ENCODE results near the gene CEP95. TPM values are rescaled to one million over a fixed set of nuclear protein-coding genes. Genes with fewer than 3 reads are reported as not detected.
A peak's percentile ranks its signal among the peaks of the same experiment; 100 is the strongest.

The CEP95 gene
- total and polyA plus RNA-seq, 9 donors = 44.5 to 87.2 (median 63.3) TPM

- Histone ChIP-seq H3K4me3 (no peak overlapping the region), H3K9me3 (no peaks in the 10 kb centered on the region), H3K36me3 (no peaks in the 10 kb centered on the region), H3K27ac (no peak overlapping the region), H3K27me3 (no peaks in the 10 kb centered on the region), H3K4me1 (ENCODE audit: insufficient read depth) (no peaks in the 10 kb centered on the region)
- intact Hi-C loops (cut with DNase I) = loop anchor here in 1 of 4 donors (10.0 kb wide), 1 partner anchor 59 kb away; no protein-coding TSS in a partner anchor
- WGBS, 3 donors = 65 to 72% (median 71%) methylated on average over 6 of the region's 6 CpGs
- no peak for DNase-seq
- TF ChIP-seq POLR2A (IDR thresholded peaks at IDR 0.05) (no peak), EP300 (IDR thresholded peaks at IDR 0.05) (no peak)
- TF ChIP-seq, protein P1, sequence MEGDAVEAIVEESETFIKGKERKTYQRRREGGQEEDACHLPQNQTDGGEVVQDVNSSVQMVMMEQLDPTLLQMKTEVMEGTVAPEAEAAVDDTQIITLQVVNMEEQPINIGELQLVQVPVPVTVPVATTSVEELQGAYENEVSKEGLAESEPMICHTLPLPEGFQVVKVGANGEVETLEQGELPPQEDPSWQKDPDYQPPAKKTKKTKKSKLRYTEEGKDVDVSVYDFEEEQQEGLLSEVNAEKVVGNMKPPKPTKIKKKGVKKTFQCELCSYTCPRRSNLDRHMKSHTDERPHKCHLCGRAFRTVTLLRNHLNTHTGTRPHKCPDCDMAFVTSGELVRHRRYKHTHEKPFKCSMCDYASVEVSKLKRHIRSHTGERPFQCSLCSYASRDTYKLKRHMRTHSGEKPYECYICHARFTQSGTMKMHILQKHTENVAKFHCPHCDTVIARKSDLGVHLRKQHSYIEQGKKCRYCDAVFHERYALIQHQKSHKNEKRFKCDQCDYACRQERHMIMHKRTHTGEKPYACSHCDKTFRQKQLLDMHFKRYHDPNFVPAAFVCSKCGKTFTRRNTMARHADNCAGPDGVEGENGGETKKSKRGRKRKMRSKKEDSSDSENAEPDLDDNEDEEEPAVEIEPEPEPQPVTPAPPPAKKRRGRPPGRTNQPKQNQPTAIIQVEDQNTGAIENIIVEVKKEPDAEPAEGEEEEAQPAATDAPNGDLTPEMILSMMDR (IDR thresholded peaks at IDR 0.05) = no peak
Observed at GRCh38 chr17:64535357-64535756, 28.6 kb downstream of the CEP95 start.

DNA sequence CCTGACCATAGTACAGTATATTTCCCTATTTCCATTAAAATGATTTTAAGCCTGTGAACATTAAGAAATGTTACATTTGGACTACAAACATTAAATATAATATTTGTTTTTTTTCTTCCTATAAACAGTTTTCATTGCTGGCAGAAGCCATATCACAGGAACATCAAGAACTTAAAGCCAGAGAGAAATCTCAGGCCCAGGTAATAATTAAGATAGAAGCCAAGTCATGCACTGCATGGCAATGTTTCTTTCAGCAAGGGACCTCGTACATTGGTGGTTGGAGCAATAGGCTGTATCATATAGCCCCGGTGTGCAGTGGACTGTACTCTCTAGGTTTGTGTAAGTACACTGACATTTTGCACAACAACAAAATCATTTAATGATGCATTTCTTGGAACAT, 30.1 kb downstream of the CEP95 start:
- Histone ChIP-seq H3K36me3 (no peaks in the 10 kb centered on the region), H3K27ac (peak overlapping the region in 1 of 2 donors; percentile 24), H3K9me3 (no peaks in the 10 kb centered on the region), H3K4me3 (no peak overlapping the region), H3K4me1 (ENCODE audit: insufficient read depth) (no peaks in the 10 kb centered on the region), H3K27me3 (no peaks in the 10 kb centered on the region)
- no peak for DNase-seq
- 75 to 91% (median 81%) methylated on average over 2 of the region's 2 CpGs for WGBS, 3 donors
- intact Hi-C loops (cut with DNase I) = loop anchor here in 1 of 4 donors (10.0 kb wide), 1 partner anchor 58 kb away; no protein-coding TSS in a partner anchor
- TF ChIP-seq EP300 (IDR thresholded peaks at IDR 0.05) (no peak), POLR2A (IDR thresholded peaks at IDR 0.05) (no peak)
- TF ChIP-seq, protein P1 (IDR thresholded peaks at IDR 0.05) = no peak

DNA sequence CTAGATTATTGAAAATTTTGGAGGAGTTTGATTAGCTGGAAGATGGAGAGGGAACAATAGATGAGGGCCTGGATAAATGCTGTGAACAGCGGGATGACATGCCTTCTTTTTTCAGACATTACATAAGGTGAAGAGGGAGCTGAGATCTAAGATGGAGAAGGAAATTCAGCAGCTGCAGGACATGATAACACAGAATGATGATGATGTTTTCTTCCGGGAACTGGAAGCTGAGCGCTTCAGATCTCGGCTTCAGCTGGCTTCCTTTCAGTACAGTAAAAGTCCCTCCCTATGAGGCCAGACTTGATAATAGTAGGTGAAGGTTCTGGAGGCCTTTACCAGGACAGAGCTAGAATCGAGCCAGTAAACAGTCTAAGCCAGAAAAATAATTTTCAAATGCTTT, 30.7 kb downstream of the CEP95 start:
- H3K4me3 ChIP-seq = no peak overlapping the region
- no peak for DNase-seq
- intact Hi-C loops (cut with DNase I) = loop anchor here in 1 of 4 donors (10.0 kb wide), 1 partner anchor 57 kb away; no protein-coding TSS in a partner anchor
- no peaks in the 10 kb centered on the region for H3K36me3 ChIP-seq
- H3K4me1 ChIP-seq (ENCODE audit: insufficient read depth) = no peaks in the 10 kb centered on the region
- no peaks in the 10 kb centered on the region for H3K9me3 ChIP-seq
- peak overlapping the region in 1 of 2 donors; percentile 24 for H3K27ac ChIP-seq
- no peak for TF ChIP-seq POLR2A (IDR thresholded peaks at IDR 0.05)
- TF ChIP-seq, protein P1 (IDR thresholded peaks at IDR 0.05) = no peak
- no peak for TF ChIP-seq EP300 (IDR thresholded peaks at IDR 0.05)
- 14 to 20% (median 20%) methylated on average over 5 of the region's 5 CpGs for WGBS, 3 donors
- no peaks in the 10 kb centered on the region for H3K27me3 ChIP-seq

DNA sequence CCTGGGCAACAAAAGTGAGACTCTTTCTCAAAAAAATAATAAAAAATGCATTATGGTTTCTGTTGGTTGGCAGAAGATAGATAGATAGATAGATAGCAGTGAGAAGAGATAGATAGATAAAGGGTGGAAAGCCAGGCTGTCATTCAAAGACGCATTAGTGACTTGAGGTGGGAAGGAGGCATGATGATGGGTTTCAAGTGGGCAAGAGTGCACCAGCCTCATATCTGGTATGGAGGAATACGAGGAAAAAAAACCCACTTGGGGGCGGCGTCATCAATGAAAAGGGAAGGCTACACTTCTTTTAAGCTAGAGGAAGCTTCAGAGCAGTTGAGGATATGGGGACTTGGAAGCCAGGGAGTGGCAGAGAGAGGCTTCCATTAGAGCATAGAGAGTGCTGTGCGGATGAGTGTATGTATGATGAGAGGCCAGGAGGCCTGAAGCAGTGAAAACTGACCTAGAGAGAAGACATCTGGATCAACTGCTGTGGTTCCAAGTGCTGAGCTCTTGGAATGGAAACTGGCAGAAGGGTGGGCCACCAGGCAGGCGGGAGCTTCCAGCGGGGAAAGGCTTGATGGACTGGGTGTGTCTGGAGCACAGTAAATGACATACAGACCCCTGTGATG, 31.8 kb downstream of the CEP95 start:
- no peak for DNase-seq
- TF ChIP-seq, protein P1 (IDR thresholded peaks at IDR 0.05) = no peak
- TF ChIP-seq POLR2A (IDR thresholded peaks at IDR 0.05) (no peak), EP300 (IDR thresholded peaks at IDR 0.05) (no peak)
- H3K36me3 ChIP-seq = no peaks in the 10 kb centered on the region
- 86 to 97% (median 95%) methylated on average over 7 of the region's 7 CpGs for WGBS, 3 donors
- no peaks in the 10 kb centered on the region for H3K4me1 ChIP-seq (ENCODE audit: insufficient read depth)
- H3K4me3 ChIP-seq = no peak overlapping the region
- H3K9me3 ChIP-seq = no peaks in the 10 kb centered on the region
- no peaks in the 10 kb centered on the region for H3K27me3 ChIP-seq
- intact Hi-C loops (cut with DNase I) = loop anchor here in 1 of 4 donors (10.0 kb wide), 1 partner anchor 56 kb away; no protein-coding TSS in a partner anchor
- H3K27ac ChIP-seq = peak overlapping the region in 1 of 2 donors; percentile 15

All from ovary (tissue), 9 donors.